Activated CD4-positive, alpha-beta T cell treated with anti-CD3 and anti-CD28 coated beads, Interleukin-2, amount 10 ng/mL, durations not matched to agents 24 days and 14 days (primary cell): ENCODE results near the gene LRRC45. TPM values are rescaled to one million over a fixed set of nuclear protein-coding genes. Genes with fewer than 3 reads are reported as not detected.

ENCODE experiments used
- total RNA-seq: library from RNA; stranded (reverse); gene quantifications from 2 replicates; pipeline ENCODE4 v1.2.3, GENCODE V29; 2022

LRRC45 gene
- total RNA-seq, 1 donor from 2014 or later: 40.6 TPM

Other genes with a start within 250 kb of the LRRC45 start
- gene GCGR, start 219.2 kb upstream of the LRRC45 start, total RNA-seq: not detected in 2 replicates
- gene MCRIP1, start 190.0 kb upstream of the LRRC45 start, total RNA-seq: 46.7 and 51.9 TPM in 2 replicates
- not detected in 2 replicates for gene PPP1R27, start 188.3 kb upstream of the LRRC45 start, total RNA-seq
- 458 and 507 TPM in 2 replicates for gene P4HB, start 162.8 kb upstream of the LRRC45 start, total RNA-seq
- 697 and 714 TPM in 2 replicates for gene ARHGDIA, start 152.0 kb upstream of the LRRC45 start, total RNA-seq
- 254 and 264 TPM in 2 replicates for gene ALYREF, start 131.7 kb upstream of the LRRC45 start, total RNA-seq
- 132 and 135 TPM in 2 replicates for gene ANAPC11, start 131.6 kb upstream of the LRRC45 start, total RNA-seq
- gene NPB, start 121.1 kb upstream of the LRRC45 start, total RNA-seq: 0.30 and 0.40 TPM in 2 replicates
- 43.0 and 46.5 TPM in 2 replicates for gene PCYT2, start 111.9 kb upstream of the LRRC45 start, total RNA-seq
- gene SIRT7, start 105.1 kb upstream of the LRRC45 start, total RNA-seq: 54.9 and 58.2 TPM in 2 replicates
- gene MAFG, start 95.6 kb upstream of the LRRC45 start, total RNA-seq: 32.5 and 33.3 TPM in 2 replicates
- 136 and 138 TPM in 2 replicates for gene PYCR1, start 86.0 kb upstream of the LRRC45 start, total RNA-seq
- gene MYADML2, start 76.1 kb upstream of the LRRC45 start, total RNA-seq: not detected in 2 replicates
- gene NOTUM, start 62.1 kb upstream of the LRRC45 start, total RNA-seq: 1.7 and 1.8 TPM in 2 replicates
- gene ASPSCR1, start 45.7 kb upstream of the LRRC45 start, total RNA-seq: 35.1 and 37.3 TPM in 2 replicates
- 116 and 123 TPM in 2 replicates for gene CENPX, start 427 bp upstream of the LRRC45 start, total RNA-seq
- 11.5 and 12.1 TPM in 2 replicates for gene RAC3, start 8.4 kb downstream of the LRRC45 start, total RNA-seq
- 128 TPM in 2 replicates for gene DCXR, start 14.4 kb downstream of the LRRC45 start, total RNA-seq
- gene RFNG, start 28.5 kb downstream of the LRRC45 start, total RNA-seq: 21.4 and 30.8 TPM in 2 replicates
- 117 and 118 TPM in 2 replicates for gene GPS1, start 28.6 kb downstream of the LRRC45 start, total RNA-seq
- gene DUS1L, start 42.5 kb downstream of the LRRC45 start, total RNA-seq: 230 and 232 TPM in 2 replicates
- gene FASN, start 74.9 kb downstream of the LRRC45 start, total RNA-seq: 428 and 452 TPM in 2 replicates
- 56.0 and 58.4 TPM in 2 replicates for gene CCDC57, start 189.5 kb downstream of the LRRC45 start, total RNA-seq
- gene SLC16A3, start 205.7 kb downstream of the LRRC45 start, total RNA-seq: 162 and 171 TPM in 2 replicates